DOHH2 (cell line): ENCODE measurements around the gene TMC4.

Experiments used
- H3F3A ChIP-seq: fragments of 200-600 bp; sonication (generic), shearing (Covaris generic); 2 replicates; pipeline ENCODE4 v1.6.0; 2016; ENCODE audit warnings: antibody characterized with exemption, mild to moderate bottlenecking; ENCODE audit not compliant: control insufficient read depth, insufficient read depth
- H3K27ac ChIP-seq: fragments of 200-600 bp; sonication (generic); 2 replicates; pipeline ENCODE4 v1.5.1; 2014; ENCODE audit warnings: low read depth, mild to moderate bottlenecking, low read length, moderate library complexity
- H3K27me3 ChIP-seq: fragments of 200-600 bp; sonication (generic); 2 replicates; pipeline ENCODE4 v1.6.1; 2014; ENCODE audit warnings: mild to moderate bottlenecking, low read length, mixed read lengths; ENCODE audit not compliant: control insufficient read depth
- H3K36me3 ChIP-seq: fragments of 200-600 bp; sonication (generic); 2 replicates; pipeline ENCODE4 v1.6.1; 2014; ENCODE audit warnings: mild to moderate bottlenecking, low read length, moderate library complexity, mixed read lengths; ENCODE audit not compliant: control insufficient read depth
- H3K4me1 ChIP-seq: fragments of 200-600 bp; sonication (generic); 2 replicates; pipeline ENCODE4 v1.6.1; 2014; ENCODE audit warnings: mild to moderate bottlenecking, low read length, mixed read lengths; ENCODE audit not compliant: control insufficient read depth
- H3K4me2 ChIP-seq: fragments of 200-600 bp; sonication (generic); 2 replicates; pipeline ENCODE4 v1.6.0; 2014; ENCODE audit warnings: mild to moderate bottlenecking, low read length, moderate library complexity
- H3K4me3 ChIP-seq: fragments of 200-600 bp; sonication (generic); 2 replicates; pipeline ENCODE4 v1.5.1; 2014; ENCODE audit warnings: mild to moderate bottlenecking, low read length, mixed read lengths
- H3K79me2 ChIP-seq: fragments of 200-600 bp; sonication (generic); 2 replicates; pipeline ENCODE4 v1.6.1; 2014; ENCODE audit warnings: mild to moderate bottlenecking, low read length, mixed read lengths; ENCODE audit not compliant: control insufficient read depth
- H3K9me2 ChIP-seq: fragments of 200-600 bp; sonication (generic); replicated peaks from 2 replicates; pipeline ENCODE4 v1.6.1; 2014; ENCODE audit warnings: mild to moderate bottlenecking, low read length, mixed read lengths; ENCODE audit not compliant: control insufficient read depth
- H3K9me3 ChIP-seq: fragments of 200-600 bp; sonication (generic); 2 replicates; pipeline ENCODE4 v1.6.1; 2014; ENCODE audit warnings: antibody characterized with exemption, low read length, mixed read lengths; ENCODE audit not compliant: control insufficient read depth, insufficient read depth
- H4K20me1 ChIP-seq: fragments of 200-600 bp; sonication (generic); 2 replicates; pipeline ENCODE4 v1.6.0; 2014; ENCODE audit warnings: low read depth, mild to moderate bottlenecking, antibody characterized with exemption, low read length, moderate library complexity; ENCODE audit not compliant: control insufficient read depth, insufficient read depth
- EZH2phosphoT487 ChIP-seq: fragments of 200-600 bp; sonication (generic); IDR thresholded peaks from 2 replicates; pipeline ENCODE4 v1.6.1; 2017; ENCODE audit warnings: borderline replicate concordance, mild to moderate bottlenecking, antibody characterized with exemption, low read length, moderate library complexity, mixed read lengths
- TF ChIP-seq, protein P1 (sequence below): fragments of 200-600 bp; sonication (generic); IDR thresholded peaks from one replicate; pipeline ENCODE4 v1.5.1; 2014; ENCODE audit warnings: antibody characterized with exemption, mild to moderate bottlenecking, low read depth, low read length; ENCODE audit not compliant: poor library complexity, severe bottlenecking

TMC4 gene

DNA sequence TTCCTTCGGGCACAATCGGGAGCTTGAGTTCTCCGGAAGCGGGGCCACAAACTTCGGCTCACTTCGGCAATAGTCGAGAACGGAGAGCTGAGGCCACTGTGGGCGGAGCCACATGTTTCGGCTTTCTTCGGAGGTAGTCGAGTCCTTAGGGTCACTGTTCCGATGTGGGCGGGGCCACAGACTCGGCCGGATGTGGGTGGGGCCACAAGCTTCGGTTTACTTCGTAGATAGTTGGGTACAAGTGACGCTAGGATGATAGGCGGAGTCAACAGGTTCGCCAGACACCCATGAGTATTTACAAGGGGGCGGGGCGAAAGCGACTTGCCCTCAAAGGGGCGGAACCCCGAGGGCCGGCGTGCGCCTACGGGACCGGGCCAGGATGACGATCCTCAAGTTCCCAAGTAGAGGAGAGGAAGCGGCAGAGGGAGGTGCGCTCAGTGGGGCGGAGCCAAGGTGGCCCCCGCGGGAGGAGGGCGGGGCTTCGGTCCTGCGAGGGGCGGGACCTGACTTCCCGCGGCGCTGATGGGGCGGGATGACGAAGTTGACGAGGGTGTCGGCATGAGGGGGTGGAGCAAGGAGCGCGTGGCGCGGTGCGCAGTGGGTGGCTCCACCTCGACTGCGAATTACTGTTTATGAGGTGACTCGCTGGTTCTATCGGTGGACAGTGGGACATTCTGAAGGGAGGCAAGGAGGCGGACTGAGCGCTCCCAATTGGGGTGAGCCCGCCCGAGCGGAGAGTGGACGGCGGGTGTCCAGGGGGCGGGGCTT is 17.0 kb upstream of the TMC4 start:
- no peaks in the 10 kb centered on the region for H3K27me3 ChIP-seq
- H3K4me1 ChIP-seq: peaks cover 19% of the 10 kb centered on the region
- no peaks in the 10 kb centered on the region for H3K9me2 ChIP-seq
- no peak for TF ChIP-seq EZH2phosphoT487
- TF ChIP-seq, protein P1, sequence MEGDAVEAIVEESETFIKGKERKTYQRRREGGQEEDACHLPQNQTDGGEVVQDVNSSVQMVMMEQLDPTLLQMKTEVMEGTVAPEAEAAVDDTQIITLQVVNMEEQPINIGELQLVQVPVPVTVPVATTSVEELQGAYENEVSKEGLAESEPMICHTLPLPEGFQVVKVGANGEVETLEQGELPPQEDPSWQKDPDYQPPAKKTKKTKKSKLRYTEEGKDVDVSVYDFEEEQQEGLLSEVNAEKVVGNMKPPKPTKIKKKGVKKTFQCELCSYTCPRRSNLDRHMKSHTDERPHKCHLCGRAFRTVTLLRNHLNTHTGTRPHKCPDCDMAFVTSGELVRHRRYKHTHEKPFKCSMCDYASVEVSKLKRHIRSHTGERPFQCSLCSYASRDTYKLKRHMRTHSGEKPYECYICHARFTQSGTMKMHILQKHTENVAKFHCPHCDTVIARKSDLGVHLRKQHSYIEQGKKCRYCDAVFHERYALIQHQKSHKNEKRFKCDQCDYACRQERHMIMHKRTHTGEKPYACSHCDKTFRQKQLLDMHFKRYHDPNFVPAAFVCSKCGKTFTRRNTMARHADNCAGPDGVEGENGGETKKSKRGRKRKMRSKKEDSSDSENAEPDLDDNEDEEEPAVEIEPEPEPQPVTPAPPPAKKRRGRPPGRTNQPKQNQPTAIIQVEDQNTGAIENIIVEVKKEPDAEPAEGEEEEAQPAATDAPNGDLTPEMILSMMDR: no peak
- H3K79me2 ChIP-seq: peaks cover 29% of the 10 kb centered on the region
- peak overlapping the region; percentile 83 for H3K27ac ChIP-seq
- no peaks in the 10 kb centered on the region; the same call in 1 of the 2 replicates for H3F3A ChIP-seq
- H3K4me3 ChIP-seq: peak overlapping the region; percentile 85
- H3K9me3 ChIP-seq: no peaks in the 10 kb centered on the region
- peak overlapping the region; percentile 95 for H3K4me2 ChIP-seq
- peaks cover 4% of the 10 kb centered on the region; the same call in 1 of the 2 replicates for H4K20me1 ChIP-seq
- peaks cover 25% of the 10 kb centered on the region for H3K36me3 ChIP-seq

DNA sequence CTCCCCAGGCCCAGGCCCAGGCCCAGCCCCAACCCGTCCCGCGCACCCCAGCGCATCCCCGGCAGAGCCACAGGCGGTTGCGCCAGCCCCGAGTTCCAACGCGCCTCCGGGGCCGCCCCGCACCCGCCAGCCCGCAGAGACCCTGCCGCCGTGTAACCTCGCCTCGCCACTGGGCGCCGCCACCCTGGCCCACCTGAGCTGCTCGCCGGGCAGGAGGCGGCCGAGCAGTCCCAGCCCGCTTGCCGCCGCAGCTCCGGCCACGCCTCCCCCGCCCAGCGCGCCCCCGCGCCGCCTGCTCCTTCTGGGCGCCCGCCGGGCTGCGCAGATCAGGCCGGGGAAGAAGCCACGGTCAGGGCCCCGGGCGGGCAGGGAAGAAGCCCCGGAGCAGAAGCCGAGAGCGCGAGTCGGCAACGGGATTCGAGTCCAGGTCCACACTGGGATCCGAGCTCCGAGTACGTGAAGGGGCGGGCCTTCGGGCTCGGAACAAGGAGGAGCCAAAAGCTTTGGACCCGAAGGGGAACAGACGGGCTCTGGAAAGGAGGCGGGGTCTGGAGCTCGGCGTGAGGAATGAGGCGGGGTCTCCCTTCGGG is 16.3 kb upstream of the TMC4 start, which contains the start of gene MBOAT7:
TSS of gene MBOAT7 (minus strand) at position 436 of the 590 bp plus-strand sequence. CDS start 1,072 bp downstream, outside the sequence.
- TF ChIP-seq, protein P1: peak; percentile 50
- TF ChIP-seq EZH2phosphoT487: no peak
- H3K9me3 ChIP-seq: no peaks in the 10 kb centered on the region
- H3K9me2 ChIP-seq: no peaks in the 10 kb centered on the region
- peaks cover 19% of the 10 kb centered on the region for H3K4me1 ChIP-seq
- peak within 1 kb of the TSS; percentile 85 for H3K4me3 ChIP-seq
- H3F3A ChIP-seq: no peaks in the 10 kb centered on the region; the same call in 1 of the 2 replicates
- H3K36me3 ChIP-seq: peaks cover 25% of the 10 kb centered on the region
- peak within 1 kb of the TSS; percentile 83 for H3K27ac ChIP-seq
- H3K79me2 ChIP-seq: peaks cover 29% of the 10 kb centered on the region
- peak within 1 kb of the TSS; percentile 95 for H3K4me2 ChIP-seq
- peaks cover 4% of the 10 kb centered on the region; the same call in 1 of the 2 replicates for H4K20me1 ChIP-seq
- H3K27me3 ChIP-seq: no peaks in the 10 kb centered on the region

DNA sequence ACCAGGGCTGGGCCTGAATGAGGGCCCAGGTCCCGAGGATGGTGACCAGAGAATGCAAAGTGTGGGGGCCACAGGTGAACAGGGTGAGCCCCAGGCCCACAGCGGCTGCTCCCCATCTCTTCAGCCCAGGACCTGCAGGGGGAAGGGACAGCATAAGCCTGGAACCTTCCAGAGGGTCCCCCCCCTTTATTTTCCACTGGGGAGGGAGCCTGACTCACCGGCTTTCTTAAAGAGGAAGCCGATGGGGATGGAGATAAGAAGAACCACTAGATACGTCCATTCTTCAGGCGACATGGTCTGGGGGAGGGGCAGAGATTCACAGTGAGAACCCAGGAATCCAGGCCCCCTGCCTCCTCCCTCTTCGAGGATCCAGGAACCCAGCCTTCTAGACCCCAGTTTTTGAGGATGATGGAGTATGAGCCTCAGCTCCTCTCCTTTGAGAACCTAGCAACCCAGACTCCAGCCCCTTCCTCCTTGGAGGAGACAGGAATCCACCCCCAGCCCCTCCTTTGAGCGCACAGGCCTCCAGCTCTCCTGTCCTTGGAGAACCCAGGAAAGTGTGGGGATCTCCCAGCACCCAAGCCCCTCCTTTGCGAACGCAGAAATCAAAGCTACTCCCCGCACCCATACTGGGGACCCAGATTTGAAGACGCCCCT is 15.4 kb upstream of the TMC4 start:
- Histone ChIP-seq H3K27me3 (no peaks in the 10 kb centered on the region), H3K36me3 (peaks cover 21% of the 10 kb centered on the region), H3K9me2 (no peaks in the 10 kb centered on the region), H3K79me2 (peaks cover 29% of the 10 kb centered on the region), H3K4me3 (peak overlapping the region; percentile 79), H3K4me1 (peaks cover 19% of the 10 kb centered on the region), H4K20me1 (peaks cover 4% of the 10 kb centered on the region; the same call in 1 of the 2 replicates), H3K4me2 (peak overlapping the region; percentile 89), H3K27ac (peak overlapping the region; percentile 83), H3F3A (no peaks in the 10 kb centered on the region), H3K9me3 (no peaks in the 10 kb centered on the region)
- TF ChIP-seq, protein P1: no peak
- no peak for TF ChIP-seq EZH2phosphoT487
